A673 (cell line): ENCODE measurements around the gene REXO4.

Experiments used
- CTCF ChIP-seq: fragments of 300-800, 200-600 bp; sonication (generic); conservative IDR thresholded peaks from 2 replicates; pipeline ENCODE4 v1.5.1; 2017; ENCODE audit warnings: low read depth, mild to moderate bottlenecking, antibody characterized with exemption, low read length, moderate library complexity, mixed read lengths
- EZH2 ChIP-seq: fragments of 200-600 bp; sonication (generic); IDR thresholded peaks from 2 replicates; pipeline ENCODE4 v1.6.1; 2017; ENCODE audit warnings: borderline replicate concordance, low read depth, mild to moderate bottlenecking, mixed read lengths, antibody characterized with exemption, low read length; ENCODE audit not compliant: poor library complexity, severe bottlenecking

GRCh38 chr9:133433351-133433843, 15.6 kb upstream of the REXO4 start:
- TF ChIP-seq CTCF: no peak
- no peak for TF ChIP-seq EZH2
